ENCODE results near the gene PARD3. TPM values are rescaled to one million over a fixed set of nuclear protein-coding genes. Genes with fewer than 3 reads are reported as not detected.

The PARD3 gene
- total and polyA plus RNA-seq, 2 donors (not counting 3 experiments of a cell fraction or from before 2014, with no cell fraction given), result 7.3 to 24.1 TPM

DNA sequence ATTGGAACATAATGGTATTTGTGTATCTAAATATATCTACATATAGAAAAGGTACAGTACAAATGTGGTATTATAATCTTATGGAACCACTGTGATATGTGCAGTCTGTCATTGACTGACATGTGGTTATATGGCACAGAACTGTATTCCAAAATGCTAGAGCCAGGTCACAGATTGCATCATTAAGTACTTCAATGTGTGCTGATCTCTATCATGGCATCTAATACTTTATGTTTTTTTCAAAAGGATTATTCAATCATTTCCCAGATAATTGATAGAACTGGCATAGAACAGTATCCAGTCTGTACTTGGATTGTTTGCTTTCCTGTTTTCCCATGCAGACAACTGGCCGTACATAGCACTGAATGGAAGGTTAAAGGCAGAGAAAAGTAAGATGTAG, 662.7 kb downstream of the PARD3 start:
- BruUV-seq (replicated peaks), result no TSS peak
- DNase-seq (ENCODE audit: low read depth, low spot score) (no peak), FAIRE-seq (no peak)
- ChIA-PET POLR2A (no interaction called here), CTCF (no interaction called here)
- Histone ChIP-seq H3K4me1 (ENCODE audit: control insufficient read depth, extremely low read depth, insufficient read depth, low read length) (no peaks in the 10 kb centered on the region), H3K27ac (ENCODE audit: insufficient read depth, low read depth, low read length) (no peak overlapping the region), H3K4me3 (replicated peaks in 1 of 3; ENCODE audit: insufficient read depth in 1 of 3, low read depth in 1 of 3, low read length in 3 of 3) (no peak overlapping the region), H3K9me3 (replicated peaks; ENCODE audit: control insufficient read depth, insufficient read depth, low read length) (no peaks in the 10 kb centered on the region), H2AFZ (ENCODE audit: low read depth, low read length) (no peak overlapping the region), H3K9me1 (replicated peaks; ENCODE audit: control insufficient read depth, extremely low read depth, insufficient read depth, low read length) (no peaks in the 10 kb centered on the region), H3K4me2 (ENCODE audit: insufficient read depth, low read length) (no peak overlapping the region), H3K79me2 (ENCODE audit: control insufficient read depth, insufficient read depth, low read length) (no peaks in the 10 kb centered on the region), H4K20me1 (replicated peaks; ENCODE audit: control insufficient read depth, extremely low read depth, insufficient read depth, low read length) (no peaks in the 10 kb centered on the region), H3K9ac (replicated peaks; ENCODE audit: extremely low read depth, insufficient read depth, low read length) (no peak overlapping the region), H3K36me3 (ENCODE audit: control insufficient read depth in 2 of 2, extremely low read depth in 1 of 2, insufficient read depth in 2 of 2, low read length in 2 of 2) (no peaks in the 10 kb centered on the region), H3K27me3 (ENCODE audit: control insufficient read depth in 2 of 2, insufficient read depth in 2 of 2, low read length in 2 of 2) (no peaks in the 10 kb centered on the region)
- intact Hi-C loops (cut with micrococcal nuclease), result no loop called here
- TF ChIP-seq POLR2AphosphoS5 (IDR thresholded peaks at IDR 0.05; ENCODE audit: insufficient read depth, low read depth, low read length) (no peak), MYC (IDR thresholded peaks at IDR 0.05; ENCODE audit: low read depth, low read length) (no peak)
- TF ChIP-seq, protein P1, sequence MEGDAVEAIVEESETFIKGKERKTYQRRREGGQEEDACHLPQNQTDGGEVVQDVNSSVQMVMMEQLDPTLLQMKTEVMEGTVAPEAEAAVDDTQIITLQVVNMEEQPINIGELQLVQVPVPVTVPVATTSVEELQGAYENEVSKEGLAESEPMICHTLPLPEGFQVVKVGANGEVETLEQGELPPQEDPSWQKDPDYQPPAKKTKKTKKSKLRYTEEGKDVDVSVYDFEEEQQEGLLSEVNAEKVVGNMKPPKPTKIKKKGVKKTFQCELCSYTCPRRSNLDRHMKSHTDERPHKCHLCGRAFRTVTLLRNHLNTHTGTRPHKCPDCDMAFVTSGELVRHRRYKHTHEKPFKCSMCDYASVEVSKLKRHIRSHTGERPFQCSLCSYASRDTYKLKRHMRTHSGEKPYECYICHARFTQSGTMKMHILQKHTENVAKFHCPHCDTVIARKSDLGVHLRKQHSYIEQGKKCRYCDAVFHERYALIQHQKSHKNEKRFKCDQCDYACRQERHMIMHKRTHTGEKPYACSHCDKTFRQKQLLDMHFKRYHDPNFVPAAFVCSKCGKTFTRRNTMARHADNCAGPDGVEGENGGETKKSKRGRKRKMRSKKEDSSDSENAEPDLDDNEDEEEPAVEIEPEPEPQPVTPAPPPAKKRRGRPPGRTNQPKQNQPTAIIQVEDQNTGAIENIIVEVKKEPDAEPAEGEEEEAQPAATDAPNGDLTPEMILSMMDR (IDR thresholded peaks at IDR 0.05; ENCODE audit: extremely low read depth in 1 of 2, insufficient read depth in 1 of 2, low read depth in 1 of 2, low read length in 2 of 2), result no peak
- dilution Hi-C loops (cut with MboI; ENCODE audit: extremely low pct_ligation_motif_present, low sequenced_read_pairs), result no loop called here

GRCh38 chr10:34151931-34152330, 663.2 kb downstream of the PARD3 start:
- BruUV-seq (replicated peaks), result no TSS peak
- H4K20me1 ChIP-seq (replicated peaks; ENCODE audit: control insufficient read depth, extremely low read depth, insufficient read depth, low read length), result no peaks in the 10 kb centered on the region
- H3K4me2 ChIP-seq (ENCODE audit: insufficient read depth, low read length), result no peak overlapping the region
- H3K9me1 ChIP-seq (replicated peaks; ENCODE audit: control insufficient read depth, extremely low read depth, insufficient read depth, low read length), result no peaks in the 10 kb centered on the region
- H3K79me2 ChIP-seq (ENCODE audit: control insufficient read depth, insufficient read depth, low read length), result no peaks in the 10 kb centered on the region
- no peaks in the 10 kb centered on the region for H3K36me3 ChIP-seq (ENCODE audit: control insufficient read depth in 2 of 2, extremely low read depth in 1 of 2, insufficient read depth in 2 of 2, low read length in 2 of 2)
- no peaks in the 10 kb centered on the region for H3K9me3 ChIP-seq (replicated peaks; ENCODE audit: control insufficient read depth, insufficient read depth, low read length)
- no peak overlapping the region for H3K9ac ChIP-seq (replicated peaks; ENCODE audit: extremely low read depth, insufficient read depth, low read length)
- TF ChIP-seq POLR2A (IDR thresholded peaks at IDR 0.05; ENCODE audit: low read depth, low read length) (no peak), EZH2 (IDR thresholded peaks at IDR 0.05; ENCODE audit: borderline replicate concordance, low read depth, low read length, severe bottlenecking) (no peak), GATA2 (IDR thresholded peaks at IDR 0.05; ENCODE audit: insufficient read depth, insufficient read length, low read depth, low read length) (no peak), MYC (IDR thresholded peaks at IDR 0.05; ENCODE audit: low read depth, low read length) (no peak)
- TF ChIP-seq, protein P1 (IDR thresholded peaks at IDR 0.05; ENCODE audit: extremely low read depth in 1 of 2, insufficient read depth in 1 of 2, low read depth in 1 of 2, low read length in 2 of 2), result no peak
- TF ChIP-seq, protein P2, sequence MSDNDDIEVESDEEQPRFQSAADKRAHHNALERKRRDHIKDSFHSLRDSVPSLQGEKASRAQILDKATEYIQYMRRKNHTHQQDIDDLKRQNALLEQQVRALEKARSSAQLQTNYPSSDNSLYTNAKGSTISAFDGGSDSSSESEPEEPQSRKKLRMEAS (IDR thresholded peaks at IDR 0.05; ENCODE audit: insufficient read depth, insufficient read length), result no peak
- no peaks in the 10 kb centered on the region for H3K4me1 ChIP-seq (ENCODE audit: control insufficient read depth, extremely low read depth, insufficient read depth, low read length)
- ChIA-PET CTCF (no interaction called here), POLR2A (no interaction called here)
- no peak overlapping the region for H3K4me3 ChIP-seq (replicated peaks in 1 of 3; ENCODE audit: insufficient read depth in 1 of 3, low read depth in 1 of 3, low read length in 3 of 3)
- no peak for FAIRE-seq
- H3K27ac ChIP-seq (ENCODE audit: insufficient read depth, low read depth, low read length), result no peak overlapping the region
- H2AFZ ChIP-seq (ENCODE audit: low read depth, low read length), result no peak overlapping the region
- intact Hi-C loops (cut with micrococcal nuclease), result no loop called here
- no peak for DNase-seq (ENCODE audit: low read depth, low spot score)
- H3K27me3 ChIP-seq (ENCODE audit: control insufficient read depth in 2 of 2, insufficient read depth in 2 of 2, low read length in 2 of 2), result no peaks in the 10 kb centered on the region
- dilution Hi-C loops (cut with MboI; ENCODE audit: extremely low pct_ligation_motif_present, low sequenced_read_pairs), result no loop called here
